RWPE2 (cell line): ENCODE results near the gene SPAG16.
A peak's percentile ranks its signal among the peaks of the same experiment; 100 is the strongest.

Source experiments
- ATAC-seq: fragments of 200-7000 bp; cut with Tn5 transposase; 3 replicates; pipeline ENCODE4 v1.9.1; 2021; ENCODE audit warnings: low read depth
- DNase-seq: peaks from one replicate; pipeline ENCODE4 v3.0.0-alpha.2; 2020; ENCODE audit warnings: low spot score
- H3K27ac ChIP-seq: fragments of 450-650 bp; 2 replicates; pipeline ENCODE4 v1.5.1; 2017; ENCODE audit warnings: mild to moderate bottlenecking; ENCODE audit not compliant: poor library complexity, severe bottlenecking
- H3K27me3 ChIP-seq: fragments of 250-450 bp; sonication (Bioruptor Pico); 2 replicates; pipeline ENCODE4 v1.5.1; 2021; ENCODE audit warnings: mild to moderate bottlenecking, moderate library complexity; ENCODE audit not compliant: insufficient read depth, poor library complexity, severe bottlenecking
- H3K36me3 ChIP-seq: fragments of 250-450 bp; sonication (Bioruptor Pico); 2 replicates; pipeline ENCODE4 v1.5.1; 2020; ENCODE audit warnings: low read depth, mild to moderate bottlenecking, moderate library complexity
- H3K4me1 ChIP-seq: fragments of 250-450 bp; sonication (Bioruptor Pico); 2 replicates; pipeline ENCODE4 v1.5.1; 2021; ENCODE audit warnings: mild to moderate bottlenecking, moderate library complexity; ENCODE audit not compliant: insufficient read depth, poor library complexity, severe bottlenecking
- H3K4me3 ChIP-seq: fragments of 250-450 bp; sonication (Bioruptor Pico); 2 replicates; pipeline ENCODE4 v1.5.1; 2021; ENCODE audit warnings: mild to moderate bottlenecking, moderate library complexity; ENCODE audit not compliant: severe bottlenecking
- H3K9me3 ChIP-seq: fragments of 250-450 bp; sonication (Bioruptor Pico); 2 replicates; pipeline ENCODE4 v1.5.1; 2021; ENCODE audit warnings: mild to moderate bottlenecking, moderate library complexity; ENCODE audit not compliant: severe bottlenecking
- CTCF ChIP-seq: fragments of 450-650 bp; IDR thresholded peaks from one replicate; pipeline ENCODE4 v1.5.1; 2017; ENCODE audit warnings: mild to moderate bottlenecking, moderate library complexity; ENCODE audit not compliant: poor library complexity, severe bottlenecking

Gene SPAG16

GRCh38 chr2:214184461-214184860 is 900.2 kb downstream of the SPAG16 start:
- Histone ChIP-seq H3K36me3 (no peaks in the 10 kb centered on the region), H3K27me3 (no peaks in the 10 kb centered on the region), H3K9me3 (no peaks in the 10 kb centered on the region), H3K27ac (no peak overlapping the region), H3K4me3 (no peak overlapping the region), H3K4me1 (no peaks in the 10 kb centered on the region)
- no peak for TF ChIP-seq CTCF
- DNase-seq: no peak
- no peak for ATAC-seq

GRCh38 chr2:214185546-214185945 is 901.3 kb downstream of the SPAG16 start:
- Histone ChIP-seq H3K9me3 (no peaks in the 10 kb centered on the region), H3K27me3 (no peaks in the 10 kb centered on the region), H3K27ac (no peak overlapping the region), H3K36me3 (no peaks in the 10 kb centered on the region), H3K4me3 (no peak overlapping the region), H3K4me1 (no peaks in the 10 kb centered on the region)
- DNase-seq (no peak), ATAC-seq (no peak)
- no peak for TF ChIP-seq CTCF

- no peak for TF ChIP-seq CTCF
- Histone ChIP-seq H3K27me3 (no peaks in the 10 kb centered on the region), H3K4me3 (no peak overlapping the region), H3K27ac (no peak overlapping the region), H3K36me3 (no peaks in the 10 kb centered on the region), H3K4me1 (peaks cover 10% of the 10 kb centered on the region), H3K9me3 (no peaks in the 10 kb centered on the region)
- DNase-seq (no peak), ATAC-seq (no peak)
These were observed 908.4 kb downstream of the SPAG16 start for GRCh38 chr2:214192711-214193110.

- Histone ChIP-seq H3K36me3 (no peaks in the 10 kb centered on the region), H3K27ac (no peak overlapping the region), H3K4me1 (peaks cover 10% of the 10 kb centered on the region), H3K4me3 (no peak overlapping the region), H3K27me3 (no peaks in the 10 kb centered on the region), H3K9me3 (no peaks in the 10 kb centered on the region)
- ATAC-seq (peak; percentile 70), DNase-seq (no peak)
- TF ChIP-seq CTCF: no peak
These were observed 909.7 kb downstream of the SPAG16 start for GRCh38 chr2:214193943-214194342.

GRCh38 chr2:214196260-214196659 is 912.0 kb downstream of the SPAG16 start:
- no peak for DNase-seq
- Histone ChIP-seq H3K27ac (no peak overlapping the region), H3K27me3 (no peaks in the 10 kb centered on the region), H3K4me3 (no peak overlapping the region), H3K36me3 (no peaks in the 10 kb centered on the region), H3K9me3 (no peaks in the 10 kb centered on the region), H3K4me1 (peaks cover 10% of the 10 kb centered on the region)
- ATAC-seq: no peak
- no peak for TF ChIP-seq CTCF
